Colon (tissue), 2 donors: ENCODE results near the gene DSC3.
A peak's percentile ranks its signal among the peaks of the same experiment; 100 is the strongest.

Source experiments
- FAIRE-seq: peaks from 2 replicates; lab custom pipeline; 2012; peaks lifted over from hg19 to GRCh38; lab: Jason Lieb, UNC
- donor health status: control.
- donor health status: control.

DSC3 gene

GRCh38 chr18:31042406-31043181 is at the start of gene DSC3:
Gene DSC3 (minus strand): TSS chr18:31042742. CDS start chr18:31042660, 82 bp downstream.
- FAIRE-seq = no peak

- no peak for FAIRE-seq
Observed at GRCh38 chr18:31091350-31091749, 48.8 kb upstream of the DSC3 start.

DNA sequence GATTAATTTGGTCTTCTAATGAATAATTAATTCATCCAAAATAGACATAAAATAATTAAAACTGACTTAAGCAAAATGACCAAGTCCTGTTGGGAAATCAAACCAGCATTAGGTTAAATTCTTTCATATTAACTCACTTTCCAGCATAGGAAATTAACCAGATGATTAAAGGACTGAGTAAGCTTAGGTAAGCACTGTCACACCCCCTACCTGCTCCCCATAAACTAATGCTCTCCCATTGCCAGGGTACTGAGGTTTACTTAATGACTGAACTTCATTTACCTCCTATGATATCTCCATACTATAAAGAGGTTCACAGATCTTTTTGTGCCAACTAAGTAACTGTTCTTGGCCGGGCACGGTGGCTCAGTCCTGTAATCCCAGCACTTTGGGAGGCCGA is 46.0 kb upstream of the DSC3 start:
- FAIRE-seq = no peak

- FAIRE-seq = no peak
Observed at GRCh38 chr18:31079973-31080372, 37.4 kb upstream of the DSC3 start.

GRCh38 chr18:31077878-31078277 is 35.3 kb upstream of the DSC3 start:
- FAIRE-seq = no peak

DNA sequence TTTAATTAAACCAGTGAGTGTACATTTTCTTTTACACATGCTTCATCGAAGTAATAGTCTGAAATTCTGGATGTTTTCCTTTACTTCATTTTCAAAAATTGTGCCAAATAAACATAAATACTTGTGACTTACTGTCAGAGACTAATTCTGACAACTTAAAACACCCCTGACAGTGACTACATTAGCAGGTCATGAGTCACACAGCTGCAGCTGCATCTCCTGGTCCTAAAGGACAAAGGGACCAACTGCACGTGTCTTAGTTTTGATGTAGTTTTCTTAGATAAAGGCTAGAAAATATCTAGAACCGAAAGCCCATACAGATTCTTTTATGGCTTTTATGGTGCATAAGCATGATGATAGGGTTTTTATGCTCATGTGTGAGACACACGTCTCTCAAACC is 29.6 kb upstream of the DSC3 start:
- no peak for FAIRE-seq

- FAIRE-seq = no peak
Observed at GRCh38 chr18:31070206-31070605, 27.7 kb upstream of the DSC3 start.

DNA sequence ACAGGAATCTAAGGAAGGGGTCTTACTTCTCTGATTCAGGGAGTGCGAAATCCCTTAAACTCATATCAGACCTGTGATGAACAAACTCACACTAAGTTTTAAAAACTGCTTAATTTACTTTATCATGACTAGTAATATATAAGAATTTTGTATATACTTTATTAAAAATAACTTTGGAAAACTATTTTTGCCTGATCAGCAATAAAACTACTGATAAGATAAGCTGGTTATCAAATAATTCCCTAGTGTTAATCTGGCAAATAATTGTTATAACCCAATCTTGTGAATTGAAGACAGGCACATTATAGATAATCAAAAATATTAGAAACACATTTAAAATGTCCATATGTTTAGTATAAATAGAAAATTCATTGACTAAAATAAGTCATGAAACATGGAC is 23.7 kb upstream of the DSC3 start:
- no peak for FAIRE-seq

- no peak for FAIRE-seq
Observed at GRCh38 chr18:31065036-31065773, 22.7 kb upstream of the DSC3 start.

GRCh38 chr18:31064130-31064529 is 21.6 kb upstream of the DSC3 start:
- no peak for FAIRE-seq

GRCh38 chr18:31061945-31062344 is 19.4 kb upstream of the DSC3 start:
- no peak for FAIRE-seq

GRCh38 chr18:31058897-31059296 is 16.4 kb upstream of the DSC3 start:
- no peak for FAIRE-seq

DNA sequence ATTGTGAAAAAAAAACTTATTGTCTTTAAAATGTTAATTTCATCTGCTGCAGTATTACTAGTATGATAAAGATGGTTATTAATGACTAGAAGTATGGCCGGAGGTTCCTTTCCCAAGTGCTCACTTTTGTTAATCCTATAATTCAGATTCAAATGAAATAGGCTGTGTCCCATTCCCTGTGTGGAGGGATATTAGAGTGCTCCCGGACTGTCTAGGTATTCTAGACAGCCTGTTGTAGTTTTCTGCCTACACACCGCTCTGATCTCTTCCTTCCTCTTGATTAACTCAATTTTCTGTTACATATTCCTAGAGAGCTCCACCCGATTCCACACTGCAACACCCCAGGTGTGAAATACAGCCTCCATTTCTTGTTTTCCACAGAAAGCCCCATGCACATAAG is 15.4 kb upstream of the DSC3 start:
- no peak for FAIRE-seq

DNA sequence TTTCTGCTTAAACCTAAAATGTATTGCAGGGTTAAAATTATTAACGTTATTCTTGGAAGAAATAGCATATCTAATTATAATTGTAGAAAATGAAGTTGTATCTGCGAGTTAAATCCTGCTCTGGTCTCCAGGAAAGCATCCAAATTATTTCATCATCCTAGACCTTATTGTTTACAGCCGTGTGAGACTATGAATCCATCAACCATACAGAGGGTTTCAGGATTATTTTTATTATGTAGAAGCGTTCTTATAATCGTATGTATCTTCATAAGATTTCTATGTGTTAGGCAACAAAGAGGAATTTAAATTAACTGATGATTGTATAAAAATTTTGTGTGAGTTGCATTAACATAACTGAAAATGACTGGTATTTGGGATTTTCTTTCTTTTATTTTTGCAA is 14.5 kb upstream of the DSC3 start:
- no peak for FAIRE-seq

GRCh38 chr18:31056296-31056695 is 13.8 kb upstream of the DSC3 start:
- FAIRE-seq = no peak

GRCh38 chr18:31050635-31051034 is 8.1 kb upstream of the DSC3 start:
- no peak for FAIRE-seq

DNA sequence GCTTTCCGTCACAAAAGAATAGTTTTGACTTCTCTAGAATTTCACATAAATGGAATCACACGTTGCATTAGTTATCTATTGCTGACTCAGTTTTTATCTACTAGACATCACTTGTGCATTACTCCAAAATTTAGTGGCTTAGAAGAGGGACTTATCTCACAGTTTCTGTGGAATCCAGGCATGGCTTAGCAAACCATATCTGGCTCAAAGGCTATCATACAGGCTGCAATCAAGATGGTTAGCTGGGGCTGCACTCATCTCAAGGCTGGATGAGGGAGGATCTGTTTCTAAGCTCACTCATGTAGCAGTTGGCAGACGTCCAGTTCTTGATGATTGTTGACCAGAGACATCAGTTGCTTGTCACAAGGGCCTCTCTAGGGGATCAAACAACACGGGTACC is 6.6 kb upstream of the DSC3 start:
- FAIRE-seq = no peak

- FAIRE-seq = no peak
Observed at GRCh38 chr18:31048216-31048615, 5.7 kb upstream of the DSC3 start.

DNA sequence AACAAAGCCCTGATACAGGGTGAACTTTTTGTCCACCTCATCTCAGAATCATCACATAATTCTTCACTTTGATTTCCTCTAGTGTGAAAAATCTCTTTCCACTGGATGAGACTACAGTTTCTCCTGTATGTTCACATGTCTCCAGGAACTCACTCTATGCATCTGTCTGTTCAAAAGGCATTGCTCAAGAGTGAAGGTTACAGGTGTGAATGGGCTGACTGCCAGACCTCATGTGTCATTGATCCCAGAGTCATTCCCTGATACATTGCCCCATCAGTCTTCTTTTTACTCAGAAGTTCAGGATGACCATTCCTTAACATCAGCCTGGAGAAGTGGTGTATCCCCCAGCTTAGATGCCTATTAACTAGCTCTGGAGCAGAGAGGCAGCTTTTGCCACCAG is 4.4 kb upstream of the DSC3 start:
- no peak for FAIRE-seq

- FAIRE-seq = no peak
Observed at GRCh38 chr18:31045599-31045998, 3.1 kb upstream of the DSC3 start.

GRCh38 chr18:31044926-31045325 is 2.4 kb upstream of the DSC3 start:
- peak; percentile 43 for FAIRE-seq

GRCh38 chr18:31043709-31044108 is 1.2 kb upstream of the DSC3 start:
- no peak for FAIRE-seq

DNA sequence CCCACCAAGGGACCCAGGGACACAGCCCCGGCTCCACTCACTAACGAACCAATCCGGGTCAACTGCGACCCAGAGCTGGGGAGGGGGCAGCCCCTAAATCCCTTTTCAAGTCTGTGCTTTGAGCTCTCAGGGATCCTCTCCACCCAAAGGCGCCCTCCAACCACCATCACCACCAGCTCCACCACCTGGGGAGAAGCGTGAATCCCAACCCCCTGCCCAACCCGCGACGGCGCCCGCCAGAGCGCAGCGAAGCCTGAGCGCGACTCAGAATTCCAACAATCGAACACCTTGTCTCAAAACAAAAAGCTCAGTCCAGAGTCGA is 497 bp downstream of the DSC3 start:
- FAIRE-seq = no peak
